H1 (cell line): ENCODE results near the gene KCNH8. TPM values are rescaled to one million over a fixed set of nuclear protein-coding genes. Genes with fewer than 3 reads are reported as not detected.

Source experiments
- CTCF ChIA-PET: fragments of 300-600 bp; sonication (Branson Sonifier 250); formaldehyde crosslinking; loops from one replicate; lab custom pipeline; 2021; ENCODE audit not compliant: partially characterized antibody; lab: Charles Lee
- POLR2A ChIA-PET: fragments of 300-600 bp; sonication (Branson Sonifier 250); formaldehyde crosslinking; loops from one replicate; lab custom pipeline; 2021; ENCODE audit warnings: inconsistent platforms; ENCODE audit not compliant: partially characterized antibody; lab: Charles Lee
- DNase-seq, 2 experiments: peaks; one replicate each; pipeline versions ENCODE4 v3.0.0 to v3.0.0-alpha.2; 2010 to 2022; ENCODE audit warnings: low spot score in 2 of 2, low read depth in 1 of 2, mixed read lengths in 1 of 2
- FAIRE-seq: peaks from 2 replicates; lab custom pipeline; 2011; peaks lifted over from hg19 to GRCh38; lab: Jason Lieb, UNC
- H2AFZ ChIP-seq: 2 replicates; pipeline ENCODE4 v1.8.1; 2012; ENCODE audit warnings: low read length, inconsistent platforms
- H2AK5ac ChIP-seq: 2 replicates; pipeline ENCODE4 v1.6.1; 2013; ENCODE audit warnings: low read depth, low read length
- H2BK120ac ChIP-seq: replicated peaks from 2 replicates; pipeline ENCODE3; 2013; ENCODE audit warnings: low read depth, low read length, inconsistent platforms
- H2BK12ac ChIP-seq: 2 replicates; pipeline ENCODE4 v1.6.1; 2013; ENCODE audit warnings: low read depth, low read length
- H2BK15ac ChIP-seq: 2 replicates; pipeline ENCODE4 v1.6.1; 2013; ENCODE audit warnings: low read length
- H2BK20ac ChIP-seq: 2 replicates; pipeline ENCODE4 v1.6.1; 2013; ENCODE audit warnings: low read length
- H2BK5ac ChIP-seq: 2 replicates; pipeline ENCODE4 v1.6.1; 2013; ENCODE audit warnings: low read depth, low read length
- H3K14ac ChIP-seq: 2 replicates; pipeline ENCODE4 v1.6.1; 2013; ENCODE audit warnings: inconsistent platforms; ENCODE audit not compliant: insufficient read length
- H3K18ac ChIP-seq: 2 replicates; pipeline ENCODE4 v1.6.1; 2013; ENCODE audit warnings: low read length; ENCODE audit errors: extremely low read depth
- H3K23ac ChIP-seq: 2 replicates; pipeline ENCODE4 v1.6.1; 2013; ENCODE audit warnings: inconsistent platforms; ENCODE audit not compliant: insufficient read length
- H3K23me2 ChIP-seq: 2 replicates; pipeline ENCODE4 v1.6.1; 2013; ENCODE audit warnings: low read depth, low read length
- H3K27ac ChIP-seq: 2 replicates; pipeline ENCODE4 v1.6.1; 2011; ENCODE audit warnings: low read depth, low read length, inconsistent platforms
- H3K27me3 ChIP-seq, 4 experiments: replicated peaks in 1 of 4; 1 replicate in 1 of 4; 2 replicates in 3 of 4; pipeline versions ENCODE4 v1.6.1 to v1.8.1; 2011 to 2013; ENCODE audit warnings: low read length in 3 of 4, mild to moderate bottlenecking in 3 of 4, inconsistent platforms in 2 of 4, mixed read lengths in 2 of 4, moderate library complexity in 1 of 4; ENCODE audit not compliant: control insufficient read depth in 3 of 4, insufficient read depth in 3 of 4; ENCODE audit errors: extremely low read depth in 1 of 4
- H3K36me3 ChIP-seq, 4 experiments: 2 replicates each; pipeline versions ENCODE4 v1.6.1 to v1.8.1; 2011 to 2013; ENCODE audit warnings: mild to moderate bottlenecking in 4 of 4, low read length in 3 of 4, moderate library complexity in 2 of 4, control low read depth in 1 of 4, inconsistent platforms in 1 of 4; ENCODE audit not compliant: insufficient read depth in 4 of 4, control insufficient read depth in 2 of 4
- H3K4ac ChIP-seq: replicated peaks from 2 replicates; pipeline ENCODE3; 2013; ENCODE audit warnings: low read length, low read depth, mixed read lengths, inconsistent platforms; ENCODE audit not compliant: insufficient read length
- H3K4me1 ChIP-seq, 4 experiments: replicated peaks in 1 of 4; 1 replicate in 1 of 4; 2 replicates in 3 of 4; pipeline versions ENCODE4 v1.6.1 to v1.8.1; 2011 to 2013; ENCODE audit warnings: low read length in 3 of 4, inconsistent platforms in 2 of 4, mixed read lengths in 1 of 4; ENCODE audit not compliant: insufficient read depth in 4 of 4, control insufficient read depth in 3 of 4
- H3K4me2 ChIP-seq, 2 experiments: 2 replicates each; pipeline versions ENCODE4 v1.6.1 to v1.8.1; 2011 to 2013; ENCODE audit warnings: low read depth in 2 of 2, low read length in 2 of 2, control low read depth in 1 of 2, inconsistent platforms in 1 of 2, mild to moderate bottlenecking in 1 of 2; ENCODE audit not compliant: insufficient read depth in 1 of 2
- H3K4me3 ChIP-seq, 4 experiments: fragments of 200-600, 300-600 bp in 1 of 4; sonication (generic), shearing (Covaris generic), sonication (Bioruptor Twin) in 1 of 4; 2 replicates each; pipeline versions ENCODE4 v1.5.1 to v1.8.1; 2011 to 2016; ENCODE audit warnings: low read length in 4 of 4, low read depth in 3 of 4, control low read depth in 2 of 4, inconsistent platforms in 2 of 4, mild to moderate bottlenecking in 2 of 4, mixed read lengths in 1 of 4, moderate library complexity in 1 of 4; ENCODE audit not compliant: insufficient read depth in 2 of 4; ENCODE audit errors: extremely low read depth in 1 of 4
- H3K56ac ChIP-seq: replicated peaks from 2 replicates; pipeline ENCODE3; 2013; ENCODE audit warnings: low read depth, mild to moderate bottlenecking, mixed read lengths, low read length, inconsistent platforms; ENCODE audit not compliant: insufficient read length
- H3K79me1 ChIP-seq: 2 replicates; pipeline ENCODE4 v1.6.1; 2013; ENCODE audit warnings: low read depth, low read length, control low read depth
- H3K79me2 ChIP-seq, 2 experiments: 2 replicates each; pipeline versions ENCODE4 v1.6.1 to v1.8.1; 2012 to 2013; ENCODE audit warnings: low read length in 2 of 2, mild to moderate bottlenecking in 2 of 2, inconsistent platforms in 1 of 2; ENCODE audit not compliant: insufficient read depth in 2 of 2, control insufficient read depth in 1 of 2
- H3K9ac ChIP-seq, 4 experiments: replicated peaks in 1 of 4; 1 replicate in 1 of 4; 2 replicates in 3 of 4; pipeline versions ENCODE4 v1.6.1 to v1.8.1; 2011 to 2013; ENCODE audit warnings: low read depth in 3 of 4, low read length in 3 of 4, control low read depth in 2 of 4, mild to moderate bottlenecking in 2 of 4, moderate library complexity in 2 of 4, inconsistent platforms in 1 of 4; ENCODE audit errors: extremely low read depth in 1 of 4
- H3K9me3 ChIP-seq, 2 experiments: 2 replicates each; pipeline versions ENCODE4 v1.6.1 to v1.8.1; 2012 to 2013; ENCODE audit warnings: mild to moderate bottlenecking in 2 of 2, moderate library complexity in 2 of 2, control low read depth in 1 of 2, inconsistent platforms in 1 of 2, low read depth in 1 of 2, low read length in 1 of 2, mixed read lengths in 1 of 2; ENCODE audit not compliant: insufficient read depth in 2 of 2
- H4K20me1 ChIP-seq, 2 experiments: replicated peaks in 1 of 2; 2 replicates each; pipeline versions ENCODE3 to v1.8.1; 2011 to 2013; ENCODE audit warnings: inconsistent platforms in 2 of 2, low read length in 2 of 2, mild to moderate bottlenecking in 1 of 2; ENCODE audit not compliant: insufficient read depth in 2 of 2, control insufficient read depth in 1 of 2
- H4K5ac ChIP-seq: 2 replicates; pipeline ENCODE4 v1.6.1; 2013; ENCODE audit warnings: low read length, low read depth, mixed read lengths, inconsistent platforms; ENCODE audit not compliant: insufficient read length
- H4K8ac ChIP-seq: 2 replicates; pipeline ENCODE4 v1.8.0; 2013; ENCODE audit warnings: mild to moderate bottlenecking, moderate library complexity, low read length, inconsistent platforms; ENCODE audit not compliant: insufficient read depth; ENCODE audit errors: extremely low read depth
- H4K91ac ChIP-seq: replicated peaks from 2 replicates; pipeline ENCODE3; 2013; ENCODE audit warnings: low read length, mixed read lengths, inconsistent platforms; ENCODE audit not compliant: insufficient read length
- CBX5 ChIP-seq: fragments of 300-800, 300-1000 bp; sonication (generic); IDR thresholded peaks from 2 replicates; pipeline ENCODE4 v1.7.1; 2016; ENCODE audit warnings: antibody characterized with exemption, low read length, low read depth
- CHD1 ChIP-seq: IDR thresholded peaks from 2 replicates; pipeline ENCODE4 v1.6.1; 2012; ENCODE audit warnings: low read depth, low read length, improper control_type of control experiment
- CHD2 ChIP-seq: IDR thresholded peaks from 2 replicates; pipeline ENCODE4 v1.6.1; 2012; ENCODE audit warnings: low read length, improper control_type of control experiment
- GABPA ChIP-seq: IDR thresholded peaks from 2 replicates; pipeline ENCODE4 v1.6.1; 2011; ENCODE audit warnings: mild to moderate bottlenecking, low read length, moderate library complexity, borderline replicate concordance; ENCODE audit not compliant: insufficient read depth
- HDAC2 ChIP-seq, 2 experiments: fragments of 300-600 bp in 1 of 2; sonication (generic) in 1 of 2; IDR thresholded peaks; 2 replicates each; pipeline ENCODE4 v1.6.1; 2011 to 2012; ENCODE audit warnings: low read depth in 2 of 2, low read length in 2 of 2, mild to moderate bottlenecking in 2 of 2, moderate library complexity in 2 of 2, borderline replicate concordance in 1 of 2, inconsistent platforms in 1 of 2
- KDM5A ChIP-seq: fragments of 200-600 bp; IDR thresholded peaks from 2 replicates; pipeline ENCODE4 v1.7.1; 2012; ENCODE audit warnings: mild to moderate bottlenecking, low read length, inconsistent platforms, mixed read lengths
- RBBP5 ChIP-seq: IDR thresholded peaks from 2 replicates; pipeline ENCODE4 v1.7.1; 2012; ENCODE audit warnings: low read depth, mild to moderate bottlenecking, inconsistent platforms, low read length, moderate library complexity, borderline replicate concordance
- SAP30 ChIP-seq: fragments of 300-600 bp; sonication (generic); IDR thresholded peaks from 2 replicates; pipeline ENCODE4 v1.7.1; 2012; ENCODE audit warnings: low read length, moderate library complexity, mild to moderate bottlenecking, inconsistent platforms; ENCODE audit not compliant: insufficient read depth, insufficient replicate concordance
- SRF ChIP-seq: IDR thresholded peaks from 2 replicates; pipeline ENCODE4 v1.6.1; 2011; ENCODE audit warnings: mild to moderate bottlenecking, low read depth, low read length, moderate library complexity
- SUZ12 ChIP-seq: fragments of 200-600 bp; sonication (generic); IDR thresholded peaks from 2 replicates; pipeline ENCODE4 v1.6.1; 2012; ENCODE audit warnings: mild to moderate bottlenecking, inconsistent platforms, low read length, moderate library complexity, mixed read lengths
- TCF12 ChIP-seq: IDR thresholded peaks from 2 replicates; pipeline ENCODE4 v1.6.1; 2011; ENCODE audit warnings: low read depth, mild to moderate bottlenecking, low read length
- WGBS, 2 experiments: shearing (Covaris generic) in 1 of 2; methylation state at CpG; one replicate each; pipeline versions ENCODE4 v1.1.6 to v1.1.7; 2013 to 2015; ENCODE audit warnings: low lambda C conversion rate in 2 of 2, mixed read lengths in 2 of 2, inconsistent platforms in 1 of 2, low coverage in 1 of 2, missing lambda C conversion rate in 1 of 2; ENCODE audit not compliant: insufficient replicate concordance in 2 of 2, insufficient coverage in 1 of 2, insufficient read length in 1 of 2; ENCODE audit errors: extremely low coverage in 1 of 2, missing lambda C conversion rate in 1 of 2; 5-methylcytosine and 5-hydroxymethylcytosine counted together
- polyA plus RNA-seq, 7 experiments: library from polyadenylated mRNA; depleted of rRNA in 3 of 7; stranded (reverse) in 5 of 7; unstranded in 2 of 7; fragments of >200 nt in 5 of 7; fragments of 200-250 nt in 2 of 7; gene quantifications; 1 replicate in 5 of 7; 2 replicates in 1 of 7; 4 replicates in 1 of 7; pipeline versions ENCODE4 v1.2.1 to v1.2.3, GENCODE V29; 2011 to 2013; ENCODE audit warnings: missing spikeins in 2 of 7, mixed read lengths in 2 of 7
- total RNA-seq: library from RNA; stranded (reverse); fragmentation: NEBNext Ultra II Directional; extraction: Animal tissue kit (Norgen Biotek cat#: 25700); gene quantifications from 2 replicates; pipeline ENCODE4 v1.2.1, GENCODE V29; 2021
- TF ChIP-seq, protein P1 (sequence below): IDR thresholded peaks from 2 replicates; pipeline ENCODE4 v1.6.1; 2012; ENCODE audit warnings: low read length, inconsistent platforms

Gene KCNH8
- total and polyA plus RNA-seq, 2 of the 8 experiments (the other 6 are each of a cell fraction or from before 2014, with no cell fraction given): 2.2 to 2.4 TPM

DNA sequence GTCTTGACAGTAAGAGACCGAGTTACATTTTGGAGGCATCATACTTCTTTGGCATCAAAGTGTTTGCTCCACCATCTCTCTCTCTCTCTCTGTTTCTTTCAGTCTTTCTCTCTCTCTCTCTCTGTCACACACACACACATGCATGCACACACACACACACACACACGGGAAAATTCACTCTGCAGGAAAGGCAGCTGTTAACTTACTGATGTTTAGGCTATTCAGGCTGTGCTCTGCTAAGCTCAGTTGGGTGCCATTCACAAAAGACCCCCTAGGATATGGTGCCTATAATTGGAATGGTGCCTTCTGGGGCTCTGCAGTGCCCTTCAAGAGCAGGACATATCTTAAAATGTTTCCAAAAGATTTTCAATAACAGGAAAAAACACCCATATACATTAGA lies 78.2 kb downstream of the KCNH8 start:
- H3K56ac ChIP-seq: no peak overlapping the region
- no peak overlapping the region for H2BK20ac ChIP-seq
- H2AK5ac ChIP-seq: no peak overlapping the region
- no peak overlapping the region for H3K4ac ChIP-seq
- H2BK15ac ChIP-seq: no peak overlapping the region
- no peak overlapping the region for H2BK120ac ChIP-seq
- no peaks in the 10 kb centered on the region for H3K27me3 ChIP-seq
- H4K5ac ChIP-seq: no peak overlapping the region
- H4K20me1 ChIP-seq: no peaks in the 10 kb centered on the region
- no peak overlapping the region for H3K18ac ChIP-seq
- CTCF ChIA-PET: interaction anchor here (1.8 kb wide), 1 partner anchor 13 kb away, joined by 4 read pairs; no protein-coding TSS in a partner anchor
- no peak overlapping the region for H3K4me3 ChIP-seq
- no peaks in the 10 kb centered on the region for H3K23me2 ChIP-seq
- DNase-seq (no peak), FAIRE-seq (no peak)
- no peaks in the 10 kb centered on the region; a peak in 1 of 4 replicates for H3K79me2 ChIP-seq
- no peak overlapping the region for H3K14ac ChIP-seq
- H3K4me2 ChIP-seq: no peak overlapping the region; a peak in 1 of 4 replicates
- WGBS, 2 experiments: 63% methylated on average over 2 of the region's 2 CpGs; no CpG with 5 or more reads in 1 of the 2 experiments
- H3K9me3 ChIP-seq: no peaks in the 10 kb centered on the region
- no peak overlapping the region for H2BK12ac ChIP-seq
- H4K8ac ChIP-seq: no peak overlapping the region
- POLR2A ChIA-PET: no interaction called here
- no peak overlapping the region for H3K23ac ChIP-seq
- no peaks in the 10 kb centered on the region for H3K36me3 ChIP-seq
- no peak overlapping the region for H2BK5ac ChIP-seq
- H2AFZ ChIP-seq: no peak overlapping the region
- H4K91ac ChIP-seq: no peak overlapping the region
- H3K79me1 ChIP-seq: no peaks in the 10 kb centered on the region
- H3K4me1 ChIP-seq: no peaks in the 10 kb centered on the region
- no peak overlapping the region for H3K9ac ChIP-seq
- H3K27ac ChIP-seq: no peak overlapping the region
- TF ChIP-seq CBX5 (no peak), SRF (no peak), RBBP5 (no peak), HDAC2 (IDR thresholded peaks at IDR 0.05; ENCODE audit: borderline replicate concordance in 1 of 2, low read depth in 2 of 2, low read length in 2 of 2) (no peak), CHD2 (no peak), KDM5A (no peak), SAP30 (no peak), CHD1 (no peak), TCF12 (no peak), GABPA (no peak), SUZ12 (no peak)
- TF ChIP-seq, protein P1, sequence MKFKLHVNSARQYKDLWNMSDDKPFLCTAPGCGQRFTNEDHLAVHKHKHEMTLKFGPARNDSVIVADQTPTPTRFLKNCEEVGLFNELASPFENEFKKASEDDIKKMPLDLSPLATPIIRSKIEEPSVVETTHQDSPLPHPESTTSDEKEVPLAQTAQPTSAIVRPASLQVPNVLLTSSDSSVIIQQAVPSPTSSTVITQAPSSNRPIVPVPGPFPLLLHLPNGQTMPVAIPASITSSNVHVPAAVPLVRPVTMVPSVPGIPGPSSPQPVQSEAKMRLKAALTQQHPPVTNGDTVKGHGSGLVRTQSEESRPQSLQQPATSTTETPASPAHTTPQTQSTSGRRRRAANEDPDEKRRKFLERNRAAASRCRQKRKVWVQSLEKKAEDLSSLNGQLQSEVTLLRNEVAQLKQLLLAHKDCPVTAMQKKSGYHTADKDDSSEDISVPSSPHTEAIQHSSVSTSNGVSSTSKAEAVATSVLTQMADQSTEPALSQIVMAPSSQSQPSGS: no peak
